ENCODE measurements around the gene KMT2C.
"Not testable (repeated sequence)": the region's sequence is repeated elsewhere in the genome, so short reads cannot be mapped to it uniquely, and the experiment has no call there.

KMT2C gene

DNA sequence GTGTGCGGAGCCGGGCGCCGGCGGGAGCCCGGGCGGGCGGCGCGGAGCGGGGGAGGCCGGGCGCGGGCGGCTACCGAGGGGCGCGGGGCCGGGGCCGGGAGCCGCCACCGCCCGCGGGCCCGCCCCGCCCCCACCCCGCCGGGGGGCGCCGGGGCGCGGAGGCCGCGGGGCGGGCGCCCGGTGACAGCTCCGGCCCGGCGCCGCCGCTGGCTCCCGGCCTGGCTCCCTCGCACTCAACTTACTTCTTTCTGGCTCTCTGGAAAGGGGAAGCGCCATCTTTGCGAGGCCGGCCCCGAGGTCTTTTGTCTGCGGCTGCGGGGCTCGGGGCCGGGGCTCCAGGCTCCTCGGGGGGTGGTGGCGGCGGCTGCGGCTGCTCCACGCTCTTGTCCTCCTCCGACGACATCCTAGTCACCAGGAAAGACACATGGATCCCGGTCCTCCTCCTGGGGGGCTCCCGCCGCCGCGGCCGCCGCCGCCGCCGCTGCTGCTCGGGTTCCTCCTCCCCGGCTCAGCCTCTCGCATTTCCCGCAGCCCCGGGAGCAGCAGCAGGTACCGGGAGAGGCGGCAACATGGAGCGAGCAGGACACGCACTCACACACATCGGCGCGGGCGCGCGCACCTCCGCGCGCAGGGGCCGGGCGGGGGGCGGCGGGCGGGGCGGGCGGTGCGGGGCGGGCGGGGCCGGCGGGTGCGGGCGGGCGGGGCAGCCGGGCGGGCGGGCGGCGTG, at the start of gene KMT2C:
KMT2C (minus strand) TSS at position 620 of the 727 bp plus-strand sequence; CDS start at position 403, 217 bp downstream.
- peak; percentile 49 for DNase-seq

- no peak for DNase-seq
Observed at GRCh38 chr7:152481082-152481481, 45.3 kb upstream of the KMT2C start.

GRCh38 chr7:152480664-152481063, 44.9 kb upstream of the KMT2C start:
- no peak for DNase-seq

DNA sequence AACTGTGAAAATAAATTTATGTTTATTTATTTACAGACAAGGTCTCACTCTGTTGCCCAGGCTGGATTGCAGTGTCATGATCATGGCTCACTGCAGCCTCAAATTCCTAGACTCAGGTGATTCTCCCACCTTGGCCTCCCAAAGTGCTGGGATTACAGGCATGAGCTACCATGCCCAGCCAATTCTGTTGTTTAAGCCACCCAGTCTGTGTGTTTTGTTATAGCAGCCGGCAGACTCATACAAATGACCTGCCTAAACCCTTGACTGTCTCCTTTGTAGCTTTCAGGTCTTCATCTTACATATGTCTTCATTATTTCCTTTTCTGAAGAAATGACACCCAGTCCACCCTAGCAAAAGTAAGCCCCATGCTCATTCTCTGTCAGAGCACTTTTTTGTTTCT, 43.8 kb upstream of the KMT2C start:
- no peak for DNase-seq

GRCh38 chr7:152478140-152478539, 42.3 kb upstream of the KMT2C start:
- DNase-seq: no peak

DNA sequence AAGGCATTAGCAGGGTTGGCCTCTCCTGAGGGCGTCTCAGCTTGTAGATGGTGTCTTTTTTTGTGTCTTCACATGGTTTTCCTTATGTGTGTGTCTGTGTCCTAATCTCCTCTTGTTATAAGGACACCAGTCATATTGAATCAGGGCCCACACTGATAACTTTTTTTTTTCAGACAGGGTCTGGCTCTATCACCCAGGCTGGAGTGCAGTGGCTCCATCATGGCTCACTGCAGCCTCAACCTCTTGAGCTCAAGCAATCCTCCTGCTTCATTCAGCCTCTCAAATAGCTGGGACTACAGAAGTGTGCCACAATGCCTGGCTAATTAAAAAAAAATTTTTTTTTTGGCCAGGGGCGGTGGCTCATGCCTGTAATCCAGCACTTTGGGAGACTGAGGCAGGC, 41.3 kb upstream of the KMT2C start:
- DNase-seq: no peak

- DNase-seq: no peak
Observed at GRCh38 chr7:152476551-152476950, 40.7 kb upstream of the KMT2C start.

DNA sequence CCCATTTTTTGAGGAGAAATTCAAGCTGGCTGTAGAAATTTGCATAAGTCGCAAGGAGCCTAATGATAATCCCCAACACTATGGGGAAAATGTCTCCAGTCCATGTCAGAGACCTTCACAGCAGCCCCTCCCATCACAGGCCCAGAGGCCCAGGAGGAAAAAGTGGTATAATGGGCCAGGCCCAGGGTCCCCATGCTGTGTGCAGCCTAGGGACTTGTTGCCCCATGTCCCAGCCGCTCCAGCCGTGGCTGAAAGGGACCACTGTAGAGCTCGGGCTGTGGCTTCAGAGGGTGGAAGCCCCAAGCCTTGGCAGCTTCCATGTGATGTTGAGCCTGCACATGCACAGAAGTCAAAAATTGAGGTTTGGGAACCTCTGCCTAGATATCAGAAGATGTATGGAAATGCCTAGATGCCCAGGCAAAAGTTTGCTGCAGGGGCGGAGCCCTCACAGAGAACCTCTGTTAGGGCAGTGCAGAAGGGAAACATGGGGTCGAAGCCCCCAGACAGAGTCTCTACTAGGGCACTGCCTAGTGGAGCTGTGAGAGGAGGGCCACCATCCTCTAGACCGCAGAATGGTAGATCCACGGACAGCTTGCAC, 35.3 kb upstream of the KMT2C start:
- DNase-seq: not testable (repeated sequence)

GRCh38 chr7:152470251-152471022, 34.6 kb upstream of the KMT2C start:
- not testable (repeated sequence) for DNase-seq

GRCh38 chr7:152469576-152469975, 33.8 kb upstream of the KMT2C start:
- DNase-seq: not testable (repeated sequence)

DNA sequence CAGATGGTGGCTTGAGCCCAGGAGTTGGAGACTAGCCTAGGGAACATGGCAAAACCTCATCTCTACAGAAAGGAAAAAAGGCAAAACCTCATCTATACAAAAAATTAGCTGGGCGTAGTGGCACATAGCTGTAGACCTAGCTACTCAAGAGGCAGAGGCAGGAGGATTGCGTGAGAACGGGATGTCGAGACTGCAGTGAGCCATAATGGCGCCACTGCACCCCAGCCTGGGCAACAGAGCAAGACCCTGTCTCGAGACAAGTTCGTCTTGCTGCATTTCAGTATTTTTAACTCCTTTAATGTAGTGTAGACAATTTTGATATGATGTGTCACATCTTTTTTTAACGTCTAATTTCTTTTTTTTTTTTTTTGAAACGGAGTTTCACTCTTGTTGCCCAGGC, 31.4 kb upstream of the KMT2C start:
- DNase-seq: no peak

DNA sequence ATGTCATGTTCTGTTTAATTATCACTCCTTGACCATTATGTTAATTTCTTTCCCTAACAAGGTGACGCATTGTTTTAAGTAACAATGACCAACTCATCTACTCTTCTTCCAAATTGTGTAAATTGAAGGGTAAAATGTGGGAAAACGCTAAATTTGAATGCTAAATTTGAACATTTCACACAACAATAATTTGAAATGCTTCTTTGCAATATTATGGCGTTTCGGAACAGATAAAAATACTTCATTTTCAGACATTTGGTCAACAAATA, 29.2 kb upstream of the KMT2C start:
- no peak for DNase-seq

GRCh38 chr7:152464312-152465118, 28.7 kb upstream of the KMT2C start:
- DNase-seq: peak; percentile 77

GRCh38 chr7:152463709-152464311, 28.0 kb upstream of the KMT2C start:
- peak; percentile 100 for DNase-seq

- no peak for DNase-seq
Observed at GRCh38 chr7:152462995-152463708, 27.3 kb upstream of the KMT2C start.

DNA sequence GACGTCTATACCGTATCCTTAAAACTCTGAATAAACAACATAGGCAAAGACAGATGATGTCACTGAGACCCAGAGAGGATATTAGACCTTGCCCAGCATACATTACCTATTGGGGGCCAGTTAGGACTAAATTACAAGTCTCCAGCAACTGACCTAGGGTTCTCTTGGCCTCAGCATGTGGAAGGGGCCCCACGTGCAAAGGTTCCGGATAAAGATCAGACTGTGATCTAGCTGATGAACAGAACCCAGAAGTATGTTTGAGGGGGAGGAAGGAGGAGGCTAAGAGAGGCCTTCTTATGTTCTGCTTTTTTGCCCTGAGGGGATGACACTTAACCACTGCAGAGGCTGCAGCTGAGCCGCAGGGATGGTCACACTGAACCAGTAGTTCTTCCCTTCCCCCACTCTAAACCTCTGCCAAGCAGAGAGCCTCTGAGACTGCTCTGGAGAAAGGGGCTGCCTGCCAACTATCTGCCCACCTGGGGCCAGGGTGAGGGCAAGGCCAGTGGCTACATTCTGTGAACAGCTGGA, 24.0 kb upstream of the KMT2C start:
- no peak for DNase-seq

- no peak for DNase-seq
Observed at GRCh38 chr7:152451356-152451755, 15.6 kb upstream of the KMT2C start.

GRCh38 chr7:152445386-152446008, 9.7 kb upstream of the KMT2C start:
- DNase-seq: not testable (repeated sequence)

- no peak for DNase-seq
Observed at GRCh38 chr7:152443586-152443985, 7.8 kb upstream of the KMT2C start.

GRCh38 chr7:152442330-152442835, 6.6 kb upstream of the KMT2C start:
- no peak for DNase-seq

DNA sequence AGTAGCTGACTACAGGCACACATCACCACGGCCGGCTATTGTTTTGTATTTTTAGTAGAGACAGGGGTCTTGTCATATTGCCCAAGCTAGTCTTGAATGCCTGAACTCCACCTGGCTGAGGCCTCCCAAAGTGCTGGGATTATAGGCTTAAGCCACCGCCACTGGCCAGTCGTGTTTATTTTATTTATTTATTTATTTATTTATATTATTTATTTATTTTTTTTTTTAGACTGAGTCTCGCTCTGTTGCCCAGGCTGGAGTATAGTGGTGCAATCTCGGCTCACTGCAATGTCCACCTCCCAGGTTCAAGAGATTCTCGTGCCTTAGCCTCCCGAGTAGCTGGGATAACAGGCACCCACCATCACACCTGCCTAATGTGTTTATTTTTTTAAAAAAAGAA, 6.0 kb upstream of the KMT2C start:
- not testable (repeated sequence) for DNase-seq

Measured in activated naive CD4-positive, alpha-beta T cell treated with Interleukin-2 at 50 U/mL for 16 hours (primary cell).